Osteoblast (primary cell): ENCODE measurements around the gene SNRNP48. TPM values are rescaled to one million over a fixed set of nuclear protein-coding genes. Genes with fewer than 3 reads are reported as not detected.
A peak's percentile ranks its signal among the peaks of the same experiment; 100 is the strongest.

Experiments used
- DNase-seq: peaks from one replicate; pipeline ENCODE4 v3.0.0; 2011; ENCODE audit warnings: low spot score, mixed read lengths; ENCODE audit not compliant: insufficient read length; ENCODE audit errors: missing footprints
- H2AFZ ChIP-seq: 2 replicates; pipeline ENCODE4 v1.6.0; 2011; ENCODE audit warnings: mild to moderate bottlenecking, low read length
- H3K27ac ChIP-seq: 2 replicates; pipeline ENCODE4 v1.5.1; 2011; ENCODE audit warnings: mild to moderate bottlenecking, low read depth, low read length, moderate library complexity
- H3K27me3 ChIP-seq: 2 replicates; pipeline ENCODE4 v1.6.0; 2012; ENCODE audit warnings: mild to moderate bottlenecking, control low read depth, inconsistent platforms, low read length, moderate library complexity; ENCODE audit not compliant: insufficient read depth
- H3K36me3 ChIP-seq: 2 replicates; pipeline ENCODE4 v1.5.1; 2011; ENCODE audit warnings: mild to moderate bottlenecking, low read length, control low read depth, moderate library complexity; ENCODE audit not compliant: insufficient read depth
- H3K4me1 ChIP-seq: 2 replicates; pipeline ENCODE4 v1.5.1; 2011; ENCODE audit warnings: mild to moderate bottlenecking, low read length, control low read depth, moderate library complexity; ENCODE audit not compliant: insufficient read depth
- H3K4me2 ChIP-seq: 2 replicates; pipeline ENCODE4 v1.6.0; 2011; ENCODE audit warnings: mild to moderate bottlenecking, low read length; ENCODE audit not compliant: insufficient read depth
- H3K4me3 ChIP-seq: fragments of 200-600 bp; sonication (generic); 3 replicates; pipeline ENCODE4 v1.5.1; 2012; ENCODE audit warnings: mild to moderate bottlenecking, low read length, inconsistent platforms; ENCODE audit not compliant: insufficient read depth
- H3K79me2 ChIP-seq: 2 replicates; pipeline ENCODE4 v1.6.0; 2012; ENCODE audit warnings: mild to moderate bottlenecking, low read length, control low read depth, inconsistent platforms; ENCODE audit not compliant: insufficient read depth
- H3K9me3 ChIP-seq: 2 replicates; pipeline ENCODE4 v1.5.1; 2011; ENCODE audit warnings: low read depth, low read length, control low read depth
- H4K20me1 ChIP-seq: 2 replicates; pipeline ENCODE4 v1.6.0; 2012; ENCODE audit warnings: mild to moderate bottlenecking, low read length, control low read depth; ENCODE audit not compliant: insufficient read depth
- CTCF ChIP-seq: IDR thresholded peaks from 2 replicates; pipeline ENCODE4 v1.5.1; 2011; ENCODE audit warnings: mild to moderate bottlenecking, low read depth, low read length, moderate library complexity; ENCODE audit errors: extremely low read depth
- total RNA-seq: library from RNA; depleted of rRNA; stranded (reverse); fragments of >200 nt; gene quantifications from 2 replicates; pipeline ENCODE4 v1.2.3, GENCODE V29; 2012

Gene SNRNP48
- total RNA-seq, 1 donor = 15.9 TPM

DNA sequence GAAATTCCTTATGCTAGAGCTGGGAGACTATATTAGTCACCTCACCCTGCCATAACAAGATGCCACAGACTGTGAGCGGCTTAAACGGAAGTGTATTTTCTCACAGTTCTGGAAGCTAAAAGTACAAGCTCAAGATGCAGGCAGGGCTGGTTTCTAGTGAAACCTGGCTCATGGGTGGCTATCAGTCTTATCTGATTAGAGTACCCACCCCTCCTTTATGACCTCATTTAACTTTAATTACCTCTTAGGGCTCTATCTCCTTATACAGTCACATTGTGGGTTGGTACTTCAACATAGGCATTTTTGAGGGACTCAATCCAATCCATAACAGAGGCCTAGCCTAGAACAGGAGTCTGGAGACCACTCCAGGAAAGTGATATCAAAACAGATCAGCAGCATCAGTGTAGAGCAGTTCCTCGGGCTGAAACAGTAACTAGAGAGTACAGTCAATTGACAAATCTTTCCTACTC is 2.3 kb upstream of the SNRNP48 start:
- Histone ChIP-seq H3K4me3 (no peak overlapping the region), H3K4me1 (peaks cover 28% of the 10 kb centered on the region), H3K27ac (peak overlapping the region; percentile 44), H3K27me3 (no peaks in the 10 kb centered on the region), H4K20me1 (peaks cover 18% of the 10 kb centered on the region), H3K4me2 (no peak overlapping the region), H2AFZ (peak overlapping the region; percentile 7), H3K9me3 (no peaks in the 10 kb centered on the region), H3K79me2 (peaks cover 27% of the 10 kb centered on the region), H3K36me3 (peaks cover 28% of the 10 kb centered on the region)
- no peak for TF ChIP-seq CTCF
- DNase-seq = peak; percentile 90

DNA sequence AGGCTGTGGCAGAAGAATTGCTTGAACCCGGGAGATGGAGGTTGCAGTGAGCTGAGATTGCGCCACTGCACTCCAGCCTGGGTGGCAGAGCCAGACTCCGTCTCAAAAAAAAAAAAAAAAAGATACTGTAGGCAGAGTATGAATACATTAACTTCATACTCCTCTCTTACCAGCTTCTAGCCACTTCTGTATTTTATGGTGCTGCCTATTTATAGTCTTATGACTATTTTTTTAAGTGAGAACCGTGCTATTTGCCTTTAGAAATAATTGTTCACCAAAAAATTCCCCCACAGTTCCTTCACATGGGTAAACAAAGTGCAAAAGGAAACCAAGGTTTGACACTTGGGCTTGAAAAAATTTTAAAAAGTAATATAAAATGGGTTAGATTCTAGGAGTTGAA is 1.5 kb upstream of the SNRNP48 start:
- Histone ChIP-seq H3K27ac (no peak overlapping the region), H3K4me2 (no peak overlapping the region), H3K79me2 (peaks cover 35% of the 10 kb centered on the region), H3K36me3 (peaks cover 25% of the 10 kb centered on the region), H2AFZ (no peak overlapping the region), H3K27me3 (no peaks in the 10 kb centered on the region), H3K4me3 (no peak overlapping the region), H4K20me1 (peaks cover 21% of the 10 kb centered on the region), H3K4me1 (peaks cover 28% of the 10 kb centered on the region), H3K9me3 (no peaks in the 10 kb centered on the region)
- peak; percentile 47 for DNase-seq
- no peak for TF ChIP-seq CTCF

- Histone ChIP-seq H3K4me1 (peaks cover 28% of the 10 kb centered on the region), H2AFZ (no peak overlapping the region), H4K20me1 (peaks cover 21% of the 10 kb centered on the region), H3K27ac (peak overlapping the region; percentile 77), H3K4me3 (no peak overlapping the region), H3K27me3 (no peaks in the 10 kb centered on the region), H3K79me2 (peaks cover 36% of the 10 kb centered on the region), H3K4me2 (peak overlapping the region; percentile 94), H3K9me3 (no peaks in the 10 kb centered on the region), H3K36me3 (peaks cover 20% of the 10 kb centered on the region)
- peak; percentile 38 for DNase-seq
- no peak for TF ChIP-seq CTCF
These were observed 777 bp upstream of the SNRNP48 start for GRCh38 chr6:7589221-7589620.

GRCh38 chr6:7590918-7591302 is 912 bp downstream of the SNRNP48 start:
- Histone ChIP-seq H3K27me3 (no peaks in the 10 kb centered on the region), H3K4me2 (peak overlapping the region; percentile 94), H3K36me3 (peaks cover 23% of the 10 kb centered on the region), H3K27ac (peak overlapping the region; percentile 77), H3K9me3 (no peaks in the 10 kb centered on the region), H2AFZ (peak overlapping the region; percentile 90), H3K4me3 (peak overlapping the region; percentile 93), H4K20me1 (peaks cover 21% of the 10 kb centered on the region), H3K79me2 (peaks cover 38% of the 10 kb centered on the region), H3K4me1 (peaks cover 28% of the 10 kb centered on the region)
- no peak for DNase-seq
- TF ChIP-seq CTCF = no peak
